Measurements from ENCODE around the gene WDR1. TPM values are rescaled to one million over a fixed set of nuclear protein-coding genes. Genes with fewer than 3 reads are reported as not detected.

The WDR1 gene
- total RNA-seq, 1 experiment from 2014 or later: 223 TPM

GRCh38 chr4:10096978-10097335 lies 19.6 kb downstream of the WDR1 start:
- H3K36me3 ChIP-seq (ENCODE audit: control insufficient read depth in 1 of 2, insufficient read depth in 2 of 2, low read length in 2 of 2): peaks cover 28 to 68% of the 10 kb centered on the region in 2 experiments; a peak in 3 of 4 replicates
- H3K27ac ChIP-seq (ENCODE audit: low read depth, low read length): peak overlapping the region; percentile 72
- H3K4me3 ChIP-seq (replicated peaks in 1 of 2; ENCODE audit: low read depth in 1 of 2, low read length in 2 of 2): peak overlapping the region in 1 of 2 experiments; percentile 41; a peak in 1 of 4 replicates
- peak overlapping the region; percentile 63 for H3K9ac ChIP-seq (ENCODE audit: low read length)
- H2AFZ ChIP-seq (ENCODE audit: low read depth, low read length, poor library complexity, severe bottlenecking): no peak overlapping the region
- ChIA-PET CTCF (no interaction called here), POLR2A (interaction anchor here (2.1 kb wide), 1 partner anchor 20 kb away, joined by 9 read pairs; the partner anchor contains the start of gene WDR1), RAD21 (ENCODE audit: low non-redundant PET in 1 of 2, low total read pairs in 2 of 2, uncharacterized antibody in 2 of 2, unreplicated experiment in 2 of 2) (no interaction called here)
- intact Hi-C loops (cut with micrococcal nuclease): no loop called here
- DNase-seq (ENCODE audit: low read depth, low spot score) (no peak), ATAC-seq (no peak)
- peaks cover 93% of the 10 kb centered on the region for H3K79me2 ChIP-seq (ENCODE audit: insufficient read depth, low read length)
- no peaks in the 10 kb centered on the region for H3K9me3 ChIP-seq (ENCODE audit: control insufficient read depth in 1 of 2, insufficient read depth in 1 of 2, low read depth in 1 of 2, low read length in 2 of 2)
- no TSS peak for BruUV-seq (replicated peaks)
- no peak for TF ChIP-seq EZH2phosphoT487 (IDR thresholded peaks at IDR 0.05; ENCODE audit: borderline replicate concordance)
- TF ChIP-seq, protein P1, sequence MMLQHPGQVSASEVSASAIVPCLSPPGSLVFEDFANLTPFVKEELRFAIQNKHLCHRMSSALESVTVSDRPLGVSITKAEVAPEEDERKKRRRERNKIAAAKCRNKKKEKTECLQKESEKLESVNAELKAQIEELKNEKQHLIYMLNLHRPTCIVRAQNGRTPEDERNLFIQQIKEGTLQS (IDR thresholded peaks at IDR 0.05): no peak
- TF ChIP-seq ZFX (IDR thresholded peaks at IDR 0.05): no peak
- no peak for TF ChIP-seq ELF1 (IDR thresholded peaks at IDR 0.05; ENCODE audit: borderline replicate concordance, low read depth)
- TF ChIP-seq YY1 (IDR thresholded peaks at IDR 0.05; ENCODE audit: extremely low read depth, insufficient replicate concordance, low read depth, low read length): no peak
- TF ChIP-seq CEBPB (IDR thresholded peaks at IDR 0.05; ENCODE audit: low read depth): no peak
- no peak for TF ChIP-seq EGR1 (IDR thresholded peaks at IDR 0.05; ENCODE audit: low read depth)
- no peak for TF ChIP-seq JUND (IDR thresholded peaks at IDR 0.05)
- peak overlapping the region; percentile 80 for H3K4me2 ChIP-seq (ENCODE audit: low read length)
- H3K27me3 ChIP-seq (ENCODE audit: insufficient read depth, low read length): no peaks in the 10 kb centered on the region
- peaks cover 34 to 70% of the 10 kb centered on the region in 2 experiments for H3K4me1 ChIP-seq (ENCODE audit: control insufficient read depth in 1 of 2, insufficient read depth in 2 of 2, low read length in 2 of 2)
- no peaks in the 10 kb centered on the region for H4K20me1 ChIP-seq (ENCODE audit: insufficient read depth)
- H3K9me2 ChIP-seq (ENCODE audit: insufficient read depth): no peaks in the 10 kb centered on the region

- RAD21 ChIA-PET (ENCODE audit: low non-redundant PET in 1 of 2, low total read pairs in 2 of 2, uncharacterized antibody in 2 of 2, unreplicated experiment in 2 of 2): no interaction called here
Observed at GRCh38 chr4:10096201-10096977, 20.2 kb downstream of the WDR1 start.

More at GRCh38 chr4:10096201-10096977, 20.2 kb downstream of the WDR1 start:
- POLR2A ChIA-PET: interaction anchor here (0.5 to 2.1 kb wide), 2 partner anchors 21 to 75 kb away, joined by 5 to 9 read pairs; partner anchors contain the start of genes SLC2A9 and WDR1
- TF ChIP-seq ZBTB33 (IDR thresholded peaks at IDR 0.05; ENCODE audit: extremely low read depth, insufficient replicate concordance, low read length) (peak; percentile 45), POLR2AphosphoS5 (IDR thresholded peaks at IDR 0.05; ENCODE audit: low read depth, low read length) (peak; percentile 40; the same call in 1 of the 2 replicates), YY1 (IDR thresholded peaks at IDR 0.05; ENCODE audit: extremely low read depth, insufficient replicate concordance, low read depth, low read length) (peak; percentile 55), ELF1 (IDR thresholded peaks at IDR 0.05; ENCODE audit: borderline replicate concordance, low read depth) (no peak), EZH2 (IDR thresholded peaks at IDR 0.05) (no peak), EZH2phosphoT487 (IDR thresholded peaks at IDR 0.05; ENCODE audit: borderline replicate concordance) (no peak)
- no peaks in the 10 kb centered on the region for H3K9me3 ChIP-seq (ENCODE audit: control insufficient read depth in 1 of 2, insufficient read depth in 1 of 2, low read depth in 1 of 2, low read length in 2 of 2)
- peak overlapping the region; percentile 63 for H3K9ac ChIP-seq (ENCODE audit: low read length)
- H3K4me1 ChIP-seq (ENCODE audit: control insufficient read depth in 1 of 2, insufficient read depth in 2 of 2, low read length in 2 of 2): peaks cover 34 to 66% of the 10 kb centered on the region in 2 experiments
- H3K79me2 ChIP-seq (ENCODE audit: insufficient read depth, low read length): peaks cover 93% of the 10 kb centered on the region
- peak overlapping the region; percentile 80 for H3K4me2 ChIP-seq (ENCODE audit: low read length)
- H3K27me3 ChIP-seq (ENCODE audit: insufficient read depth, low read length): no peaks in the 10 kb centered on the region
- peak overlapping the region; percentile 72 for H3K27ac ChIP-seq (ENCODE audit: low read depth, low read length)
- no peaks in the 10 kb centered on the region for H4K20me1 ChIP-seq (ENCODE audit: insufficient read depth)
- H3K4me3 ChIP-seq (replicated peaks in 1 of 2; ENCODE audit: low read depth in 1 of 2, low read length in 2 of 2): peak overlapping the region in 1 of 2 experiments; percentile 41; a peak in 3 of 4 replicates
- DNase-seq (ENCODE audit: low read depth, low spot score) (peak; percentile 76), ATAC-seq (peak; percentile 87)
- CTCF ChIA-PET: no interaction called here
- intact Hi-C loops (cut with micrococcal nuclease): no loop called here
- BruUV-seq (replicated peaks): no TSS peak
- H3K36me3 ChIP-seq (ENCODE audit: control insufficient read depth in 1 of 2, insufficient read depth in 2 of 2, low read length in 2 of 2): peaks cover 24 to 65% of the 10 kb centered on the region in 2 experiments; a peak in 3 of 4 replicates
- H2AFZ ChIP-seq (ENCODE audit: low read depth, low read length, poor library complexity, severe bottlenecking): no peak overlapping the region
- H3K9me2 ChIP-seq (ENCODE audit: insufficient read depth): no peaks in the 10 kb centered on the region
